DOHH2 (cell line): ENCODE measurements around the gene ARHGAP20.

Experiments
- H3F3A ChIP-seq: fragments of 200-600 bp; sonication (generic), shearing (Covaris generic); 2 replicates; pipeline ENCODE4 v1.6.0; 2016; ENCODE audit warnings: antibody characterized with exemption, mild to moderate bottlenecking; ENCODE audit not compliant: control insufficient read depth, insufficient read depth
- H3K27ac ChIP-seq: fragments of 200-600 bp; sonication (generic); 2 replicates; pipeline ENCODE4 v1.5.1; 2014; ENCODE audit warnings: low read depth, mild to moderate bottlenecking, low read length, moderate library complexity
- H3K27me3 ChIP-seq: fragments of 200-600 bp; sonication (generic); 2 replicates; pipeline ENCODE4 v1.6.1; 2014; ENCODE audit warnings: mild to moderate bottlenecking, low read length, mixed read lengths; ENCODE audit not compliant: control insufficient read depth
- H3K36me3 ChIP-seq: fragments of 200-600 bp; sonication (generic); 2 replicates; pipeline ENCODE4 v1.6.1; 2014; ENCODE audit warnings: mild to moderate bottlenecking, low read length, moderate library complexity, mixed read lengths; ENCODE audit not compliant: control insufficient read depth
- H3K4me1 ChIP-seq: fragments of 200-600 bp; sonication (generic); 2 replicates; pipeline ENCODE4 v1.6.1; 2014; ENCODE audit warnings: mild to moderate bottlenecking, low read length, mixed read lengths; ENCODE audit not compliant: control insufficient read depth
- H3K4me2 ChIP-seq: fragments of 200-600 bp; sonication (generic); 2 replicates; pipeline ENCODE4 v1.6.0; 2014; ENCODE audit warnings: mild to moderate bottlenecking, low read length, moderate library complexity
- H3K4me3 ChIP-seq: fragments of 200-600 bp; sonication (generic); 2 replicates; pipeline ENCODE4 v1.5.1; 2014; ENCODE audit warnings: mild to moderate bottlenecking, low read length, mixed read lengths
- H3K79me2 ChIP-seq: fragments of 200-600 bp; sonication (generic); 2 replicates; pipeline ENCODE4 v1.6.1; 2014; ENCODE audit warnings: mild to moderate bottlenecking, low read length, mixed read lengths; ENCODE audit not compliant: control insufficient read depth
- H3K9me2 ChIP-seq: fragments of 200-600 bp; sonication (generic); replicated peaks from 2 replicates; pipeline ENCODE4 v1.6.1; 2014; ENCODE audit warnings: mild to moderate bottlenecking, low read length, mixed read lengths; ENCODE audit not compliant: control insufficient read depth
- H3K9me3 ChIP-seq: fragments of 200-600 bp; sonication (generic); 2 replicates; pipeline ENCODE4 v1.6.1; 2014; ENCODE audit warnings: antibody characterized with exemption, low read length, mixed read lengths; ENCODE audit not compliant: control insufficient read depth, insufficient read depth
- H4K20me1 ChIP-seq: fragments of 200-600 bp; sonication (generic); 2 replicates; pipeline ENCODE4 v1.6.0; 2014; ENCODE audit warnings: low read depth, mild to moderate bottlenecking, antibody characterized with exemption, low read length, moderate library complexity; ENCODE audit not compliant: control insufficient read depth, insufficient read depth
- EZH2phosphoT487 ChIP-seq: fragments of 200-600 bp; sonication (generic); IDR thresholded peaks from 2 replicates; pipeline ENCODE4 v1.6.1; 2017; ENCODE audit warnings: borderline replicate concordance, mild to moderate bottlenecking, antibody characterized with exemption, low read length, moderate library complexity, mixed read lengths
- TF ChIP-seq, protein P1 (sequence below): fragments of 200-600 bp; sonication (generic); IDR thresholded peaks from one replicate; pipeline ENCODE4 v1.5.1; 2014; ENCODE audit warnings: antibody characterized with exemption, mild to moderate bottlenecking, low read depth, low read length; ENCODE audit not compliant: poor library complexity, severe bottlenecking

ARHGAP20 gene

GRCh38 chr11:110689306-110689705 lies 22.9 kb downstream of the ARHGAP20 start:
- no peak overlapping the region for H3K4me2 ChIP-seq

GRCh38 chr11:110679323-110679975 lies 32.8 kb downstream of the ARHGAP20 start:
- no peaks in the 10 kb centered on the region for H3K27me3 ChIP-seq
- H3K4me2 ChIP-seq: no peak overlapping the region
- no peaks in the 10 kb centered on the region for H3K9me3 ChIP-seq
- no peak overlapping the region for H3K27ac ChIP-seq
- no peaks in the 10 kb centered on the region for H3K9me2 ChIP-seq
- H3F3A ChIP-seq: no peaks in the 10 kb centered on the region
- H3K4me3 ChIP-seq: no peak overlapping the region
- no peak for TF ChIP-seq EZH2phosphoT487
- TF ChIP-seq, protein P1, sequence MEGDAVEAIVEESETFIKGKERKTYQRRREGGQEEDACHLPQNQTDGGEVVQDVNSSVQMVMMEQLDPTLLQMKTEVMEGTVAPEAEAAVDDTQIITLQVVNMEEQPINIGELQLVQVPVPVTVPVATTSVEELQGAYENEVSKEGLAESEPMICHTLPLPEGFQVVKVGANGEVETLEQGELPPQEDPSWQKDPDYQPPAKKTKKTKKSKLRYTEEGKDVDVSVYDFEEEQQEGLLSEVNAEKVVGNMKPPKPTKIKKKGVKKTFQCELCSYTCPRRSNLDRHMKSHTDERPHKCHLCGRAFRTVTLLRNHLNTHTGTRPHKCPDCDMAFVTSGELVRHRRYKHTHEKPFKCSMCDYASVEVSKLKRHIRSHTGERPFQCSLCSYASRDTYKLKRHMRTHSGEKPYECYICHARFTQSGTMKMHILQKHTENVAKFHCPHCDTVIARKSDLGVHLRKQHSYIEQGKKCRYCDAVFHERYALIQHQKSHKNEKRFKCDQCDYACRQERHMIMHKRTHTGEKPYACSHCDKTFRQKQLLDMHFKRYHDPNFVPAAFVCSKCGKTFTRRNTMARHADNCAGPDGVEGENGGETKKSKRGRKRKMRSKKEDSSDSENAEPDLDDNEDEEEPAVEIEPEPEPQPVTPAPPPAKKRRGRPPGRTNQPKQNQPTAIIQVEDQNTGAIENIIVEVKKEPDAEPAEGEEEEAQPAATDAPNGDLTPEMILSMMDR: no peak
- H3K4me1 ChIP-seq: no peaks in the 10 kb centered on the region
- no peaks in the 10 kb centered on the region for H3K79me2 ChIP-seq
- H4K20me1 ChIP-seq: no peaks in the 10 kb centered on the region
- H3K36me3 ChIP-seq: no peaks in the 10 kb centered on the region

More at GRCh38 chr11:110689306-110689705, 22.9 kb downstream of the ARHGAP20 start:
- no peaks in the 10 kb centered on the region for H3K36me3 ChIP-seq
- TF ChIP-seq EZH2phosphoT487: no peak
- TF ChIP-seq, protein P1: no peak
- H3K4me3 ChIP-seq: no peak overlapping the region
- no peaks in the 10 kb centered on the region for H3K79me2 ChIP-seq
- no peak overlapping the region for H3K27ac ChIP-seq
- H3F3A ChIP-seq: no peaks in the 10 kb centered on the region
- H3K9me2 ChIP-seq: no peaks in the 10 kb centered on the region
- H3K27me3 ChIP-seq: no peaks in the 10 kb centered on the region
- no peaks in the 10 kb centered on the region for H3K4me1 ChIP-seq
- no peaks in the 10 kb centered on the region for H3K9me3 ChIP-seq
- H4K20me1 ChIP-seq: no peaks in the 10 kb centered on the region

DNA sequence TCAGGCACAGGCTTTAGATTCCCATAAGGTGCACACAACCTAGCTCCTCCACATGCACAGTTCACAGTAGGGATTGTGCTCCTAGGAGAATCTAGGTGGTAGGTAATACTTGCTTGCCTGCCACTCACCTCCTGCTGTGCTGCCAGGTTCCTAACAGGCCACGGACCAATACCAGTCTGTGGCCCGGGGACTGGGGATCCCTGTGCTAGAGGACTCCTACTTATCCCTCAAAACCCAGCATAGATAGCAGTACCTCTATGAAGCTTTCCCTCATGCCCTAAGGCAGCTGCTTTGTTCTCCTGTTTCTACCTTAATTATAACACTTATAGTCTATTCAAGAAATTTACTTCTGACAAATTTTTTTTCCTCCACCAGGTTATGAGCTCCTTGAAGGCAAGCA lies 36.7 kb downstream of the ARHGAP20 start:
- Histone ChIP-seq H4K20me1 (no peaks in the 10 kb centered on the region), H3K27me3 (no peaks in the 10 kb centered on the region), H3K4me2 (no peak overlapping the region), H3K9me2 (no peaks in the 10 kb centered on the region), H3F3A (no peaks in the 10 kb centered on the region), H3K4me1 (no peaks in the 10 kb centered on the region), H3K79me2 (no peaks in the 10 kb centered on the region), H3K4me3 (no peak overlapping the region), H3K9me3 (0 out of 2 replicates have a peak, but pooled peaks cover 2% of the 10 kb centered on the region), H3K36me3 (no peaks in the 10 kb centered on the region), H3K27ac (no peak overlapping the region)
- TF ChIP-seq, protein P1: no peak
- no peak for TF ChIP-seq EZH2phosphoT487
